Retinal pigment epithelial cell (primary cell): ENCODE results near the gene GUCY2D.

ENCODE experiments used
- DNase-seq: peaks from one replicate; pipeline ENCODE4 v3.0.0-alpha.2; 2010; ENCODE audit warnings: low read depth
- H3K4me3 ChIP-seq: 2 replicates; pipeline ENCODE4 v1.5.1; 2011; ENCODE audit warnings: mild to moderate bottlenecking, low read length, control low read depth, moderate library complexity
- TF ChIP-seq, protein P1 (sequence below): conservative IDR thresholded peaks from 2 replicates; pipeline ENCODE4 v1.5.1; 2011; ENCODE audit warnings: low read depth, low read length, control low read depth, inconsistent platforms

GUCY2D gene

DNA sequence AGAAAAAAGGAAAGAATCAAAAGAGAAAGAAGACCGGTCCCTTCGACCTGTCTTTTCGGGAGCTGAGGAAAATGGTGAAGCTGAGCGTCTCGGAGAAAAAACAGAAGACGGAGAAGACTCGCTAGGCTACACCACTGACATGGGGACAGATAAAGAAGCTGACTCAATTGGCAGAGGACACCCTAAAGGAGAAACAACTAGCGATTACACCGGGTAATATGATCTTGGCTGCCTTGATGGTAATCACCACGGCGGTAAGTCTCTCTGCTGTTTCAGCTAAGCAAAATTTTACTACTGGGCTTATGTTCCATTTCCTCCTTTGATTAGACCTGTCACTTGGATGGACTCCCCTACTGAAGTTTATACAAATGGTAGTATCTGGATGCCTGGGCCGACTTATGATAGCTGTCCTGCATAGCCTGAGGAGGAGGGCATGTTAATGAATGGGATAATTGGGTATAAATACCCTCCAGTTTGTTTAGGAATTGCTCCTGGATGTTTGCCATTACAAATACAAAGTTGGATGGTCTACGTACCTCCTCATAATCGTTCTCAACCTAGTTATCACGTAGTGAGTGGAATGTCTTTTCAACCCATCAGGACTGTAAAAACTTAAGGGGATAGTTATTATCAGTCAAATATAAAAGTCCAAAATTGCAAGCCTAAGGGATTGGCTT, 60.5 kb downstream of the GUCY2D start:
- no peak for DNase-seq
- TF ChIP-seq, protein P1, sequence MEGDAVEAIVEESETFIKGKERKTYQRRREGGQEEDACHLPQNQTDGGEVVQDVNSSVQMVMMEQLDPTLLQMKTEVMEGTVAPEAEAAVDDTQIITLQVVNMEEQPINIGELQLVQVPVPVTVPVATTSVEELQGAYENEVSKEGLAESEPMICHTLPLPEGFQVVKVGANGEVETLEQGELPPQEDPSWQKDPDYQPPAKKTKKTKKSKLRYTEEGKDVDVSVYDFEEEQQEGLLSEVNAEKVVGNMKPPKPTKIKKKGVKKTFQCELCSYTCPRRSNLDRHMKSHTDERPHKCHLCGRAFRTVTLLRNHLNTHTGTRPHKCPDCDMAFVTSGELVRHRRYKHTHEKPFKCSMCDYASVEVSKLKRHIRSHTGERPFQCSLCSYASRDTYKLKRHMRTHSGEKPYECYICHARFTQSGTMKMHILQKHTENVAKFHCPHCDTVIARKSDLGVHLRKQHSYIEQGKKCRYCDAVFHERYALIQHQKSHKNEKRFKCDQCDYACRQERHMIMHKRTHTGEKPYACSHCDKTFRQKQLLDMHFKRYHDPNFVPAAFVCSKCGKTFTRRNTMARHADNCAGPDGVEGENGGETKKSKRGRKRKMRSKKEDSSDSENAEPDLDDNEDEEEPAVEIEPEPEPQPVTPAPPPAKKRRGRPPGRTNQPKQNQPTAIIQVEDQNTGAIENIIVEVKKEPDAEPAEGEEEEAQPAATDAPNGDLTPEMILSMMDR, result no peak
- no peak overlapping the region for H3K4me3 ChIP-seq

DNA sequence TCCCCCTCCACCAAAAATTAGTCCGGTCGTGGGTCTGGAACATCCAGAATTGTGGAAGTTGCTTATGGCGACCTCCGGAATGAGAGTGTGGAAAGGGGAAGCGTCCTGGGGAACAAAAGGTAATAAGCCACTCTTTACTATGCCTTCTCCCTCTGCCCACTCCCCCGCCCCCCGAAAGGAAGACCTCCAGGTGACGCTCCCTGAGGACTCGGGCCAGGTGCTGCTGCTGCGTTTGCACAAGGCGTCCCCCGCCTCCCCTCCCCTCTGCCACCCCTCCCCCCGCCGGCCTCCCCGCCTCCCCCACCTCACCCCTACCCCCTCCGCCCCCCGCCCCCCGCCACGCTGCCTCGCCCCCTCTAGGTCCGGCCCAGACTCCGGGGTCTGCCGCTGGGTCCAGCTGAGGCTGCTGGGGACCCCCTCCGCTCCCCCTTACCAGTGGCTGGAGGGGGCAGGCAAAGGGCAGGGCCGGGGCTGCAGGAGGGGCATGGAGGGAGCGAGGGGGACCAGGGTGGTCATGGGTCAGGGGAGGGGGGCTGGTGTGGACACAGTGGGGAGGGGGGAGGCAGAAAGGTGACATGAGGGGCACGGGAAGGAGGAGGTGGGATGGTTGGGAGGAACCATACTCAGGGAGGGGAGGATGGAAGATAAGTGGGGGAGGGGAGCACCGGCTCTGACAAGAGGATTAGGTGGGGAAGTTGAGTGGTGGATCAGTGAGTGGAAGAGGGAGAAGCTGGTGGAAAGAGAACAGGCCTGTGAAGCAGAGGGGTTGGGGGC, 61.5 kb downstream of the GUCY2D start:
- DNase-seq, result no peak
- TF ChIP-seq, protein P1, result no peak
- no peak overlapping the region for H3K4me3 ChIP-seq

DNA sequence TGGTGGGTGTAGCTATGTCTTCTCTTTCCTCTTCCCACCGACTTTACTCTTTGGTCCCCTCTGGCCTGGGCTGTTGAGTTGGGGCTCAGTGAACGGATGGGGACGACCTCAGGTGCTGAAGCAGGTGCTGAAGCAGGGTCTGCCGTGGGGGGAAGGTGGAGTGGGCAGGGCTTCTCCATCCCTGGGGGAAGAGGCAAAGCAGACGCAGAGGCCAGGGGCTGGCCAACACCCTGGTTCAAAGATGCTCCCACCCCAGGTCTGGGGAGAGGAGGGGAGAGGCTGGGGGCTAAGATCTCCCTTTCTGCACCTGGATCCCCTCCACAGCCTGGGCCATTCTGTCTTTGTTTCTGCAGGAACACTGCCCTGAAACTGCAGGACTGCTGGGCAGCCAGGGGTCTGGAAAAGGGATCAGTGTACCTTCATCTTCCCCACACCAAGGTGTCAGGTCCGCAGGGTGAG, 62.2 kb downstream of the GUCY2D start:
- H3K4me3 ChIP-seq, result no peak overlapping the region
- TF ChIP-seq, protein P1, result no peak
- DNase-seq, result no peak

DNA sequence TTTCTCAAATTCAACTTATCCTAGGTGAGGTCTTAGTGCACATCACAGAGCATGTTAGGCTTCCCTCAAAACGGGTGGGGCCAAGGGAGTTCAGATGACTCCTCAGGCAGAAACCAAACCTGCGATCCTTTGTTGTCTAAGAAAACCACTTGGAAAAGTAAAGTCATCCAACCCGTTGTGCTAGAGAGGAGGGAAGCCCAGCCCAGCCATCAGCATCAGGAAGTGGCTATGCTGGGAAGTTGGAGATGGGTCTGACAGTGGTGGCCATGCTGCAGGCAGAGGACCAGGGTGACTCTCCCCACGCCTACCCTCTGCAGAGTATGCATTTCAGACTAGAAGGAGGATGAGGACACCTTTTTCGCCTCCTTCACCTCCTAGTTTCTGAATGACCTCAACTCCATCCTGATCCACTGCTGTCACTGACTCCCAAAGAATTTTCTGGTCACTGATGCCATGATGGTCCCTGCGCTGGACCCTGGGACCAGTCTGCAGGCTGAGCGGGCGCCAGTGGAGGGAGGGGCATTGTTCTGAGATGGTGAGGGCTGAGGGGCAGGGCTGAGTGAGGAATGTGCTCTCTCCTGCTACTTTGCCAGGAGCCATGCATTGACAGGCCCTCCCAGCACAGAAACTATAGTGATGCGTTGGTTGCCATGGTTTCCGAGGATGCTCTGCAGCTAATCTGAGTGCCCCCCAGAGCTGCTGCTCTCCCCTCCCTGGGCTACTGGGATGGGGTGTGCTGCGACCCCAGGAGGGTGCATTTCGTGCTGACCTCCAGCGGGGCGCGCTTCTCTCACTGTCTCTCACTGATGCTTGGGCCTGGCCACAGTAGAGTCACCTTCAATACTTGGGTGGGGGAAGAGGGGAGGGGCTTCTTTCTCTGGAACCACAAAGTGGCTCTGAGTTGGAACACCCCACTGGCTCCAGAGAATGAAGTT, 64.7 kb downstream of the GUCY2D start:
- DNase-seq, result no peak
- TF ChIP-seq, protein P1, result no peak
- H3K4me3 ChIP-seq, result no peak overlapping the region

DNA sequence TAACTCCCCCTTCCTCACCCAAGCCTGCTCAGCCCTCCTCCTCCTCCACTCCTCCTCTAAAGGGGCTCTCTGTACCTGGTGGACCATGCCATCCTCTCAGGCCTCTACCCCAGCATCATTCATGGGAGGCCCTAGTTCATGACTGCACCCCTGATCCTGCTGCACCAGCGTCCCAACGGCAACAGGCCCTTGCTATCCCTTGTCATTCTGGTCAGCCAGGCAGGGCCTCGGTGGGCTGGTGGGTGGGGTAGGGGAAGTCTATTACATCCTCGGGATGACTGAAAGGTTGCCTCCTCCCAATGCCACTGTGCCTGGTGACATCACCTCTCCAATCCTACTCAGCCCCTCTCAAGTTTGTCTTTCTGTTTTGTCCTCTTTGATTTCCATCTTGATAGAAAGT, 65.4 kb downstream of the GUCY2D start:
- no peak overlapping the region for H3K4me3 ChIP-seq
- no peak for DNase-seq
- TF ChIP-seq, protein P1, result no peak

DNA sequence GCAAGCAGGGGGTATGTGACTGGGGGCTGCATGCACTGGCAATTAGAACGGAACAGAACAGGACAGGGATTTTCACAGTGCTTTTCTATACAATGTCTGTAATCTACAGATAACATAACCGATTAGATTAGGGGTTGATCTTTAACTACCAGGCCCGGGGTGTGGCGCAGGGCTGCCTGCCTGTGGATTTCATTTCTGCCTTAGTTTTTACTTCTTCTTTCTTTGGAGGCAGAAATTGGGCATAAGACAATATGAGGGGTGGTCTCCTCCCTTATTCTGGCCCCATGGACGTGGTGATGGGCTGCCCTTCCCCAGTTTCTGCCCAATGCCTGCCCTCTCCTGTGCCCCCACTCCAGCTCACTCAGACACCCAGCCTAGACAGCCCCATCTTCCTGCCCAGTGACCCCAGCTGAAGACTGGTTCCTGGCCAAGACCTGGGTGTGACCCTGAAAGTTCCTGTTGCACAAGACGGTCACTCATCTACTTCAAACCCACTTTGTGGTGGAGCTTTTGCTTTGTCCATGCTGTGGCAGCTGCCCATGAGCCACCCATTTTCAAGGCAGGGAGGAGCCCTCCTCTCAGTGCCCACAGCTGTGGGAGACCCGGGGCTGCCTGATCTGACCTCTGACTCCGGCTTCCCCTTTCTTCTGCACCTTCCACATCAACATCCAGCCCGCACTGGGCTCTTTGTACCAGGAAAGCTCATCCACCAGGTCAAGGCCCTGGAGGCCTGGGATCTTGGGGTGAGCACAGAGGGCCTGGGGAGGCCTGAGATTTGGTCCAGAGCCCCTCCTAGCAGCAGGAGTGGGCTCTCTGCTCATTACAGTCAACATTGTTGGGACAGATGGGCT, 66.5 kb downstream of the GUCY2D start:
- no peak overlapping the region for H3K4me3 ChIP-seq
- no peak for DNase-seq
- TF ChIP-seq, protein P1, result no peak
